Rectal smooth muscle tissue (tissue), 1 donor: Measurements from ENCODE around the gene GPC5.

ENCODE experiments used
- H3K27ac ChIP-seq: one replicate; pipeline ENCODE4 v1.7.0; 2013; ENCODE audit warnings: low read depth, low read length, inconsistent platforms
- H3K27me3 ChIP-seq: one replicate; pipeline ENCODE4 v1.7.0; 2013; ENCODE audit warnings: low read length; ENCODE audit not compliant: control insufficient read depth, insufficient read depth
- H3K36me3 ChIP-seq: one replicate; pipeline ENCODE4 v1.7.0; 2013; ENCODE audit warnings: low read length; ENCODE audit not compliant: control insufficient read depth, insufficient read depth
- H3K4me1 ChIP-seq: one replicate; pipeline ENCODE4 v1.7.0; 2013; ENCODE audit warnings: low read length; ENCODE audit not compliant: control insufficient read depth, insufficient read depth
- H3K4me3 ChIP-seq: one replicate; pipeline ENCODE4 v1.7.0; 2013; ENCODE audit warnings: low read length
- H3K9ac ChIP-seq: one replicate; pipeline ENCODE4 v1.7.0; 2013; ENCODE audit warnings: low read length

GPC5 gene

GRCh38 chr13:91724591-91724990 is 326.2 kb downstream of the GPC5 start:
- Histone ChIP-seq H3K4me3 (no peak overlapping the region), H3K4me1 (no peaks in the 10 kb centered on the region)

GRCh38 chr13:91725646-91726045 is 327.2 kb downstream of the GPC5 start:
- H3K4me1 ChIP-seq = no peaks in the 10 kb centered on the region
- H3K27ac ChIP-seq = no peak overlapping the region
- no peak overlapping the region for H3K9ac ChIP-seq
- H3K4me3 ChIP-seq = no peak overlapping the region
- no peaks in the 10 kb centered on the region for H3K27me3 ChIP-seq
- no peaks in the 10 kb centered on the region for H3K36me3 ChIP-seq

More at GRCh38 chr13:91724591-91724990, 326.2 kb downstream of the GPC5 start:
- Histone ChIP-seq H3K27me3 (no peaks in the 10 kb centered on the region), H3K9ac (no peak overlapping the region), H3K27ac (no peak overlapping the region), H3K36me3 (no peaks in the 10 kb centered on the region)

GRCh38 chr13:91726671-91727070 is 328.2 kb downstream of the GPC5 start:
- Histone ChIP-seq H3K4me3 (no peak overlapping the region), H3K9ac (no peak overlapping the region), H3K4me1 (no peaks in the 10 kb centered on the region), H3K27me3 (no peaks in the 10 kb centered on the region), H3K27ac (no peak overlapping the region), H3K36me3 (no peaks in the 10 kb centered on the region)

- Histone ChIP-seq H3K4me3 (no peak overlapping the region), H3K9ac (no peak overlapping the region), H3K4me1 (no peaks in the 10 kb centered on the region), H3K27me3 (no peaks in the 10 kb centered on the region), H3K36me3 (no peaks in the 10 kb centered on the region), H3K27ac (no peak overlapping the region)
Observed at GRCh38 chr13:91729859-91730258, 331.4 kb downstream of the GPC5 start.

GRCh38 chr13:91739751-91740150 is 341.3 kb downstream of the GPC5 start:
- Histone ChIP-seq H3K36me3 (no peaks in the 10 kb centered on the region), H3K27ac (no peak overlapping the region), H3K9ac (no peak overlapping the region), H3K27me3 (peaks cover 2% of the 10 kb centered on the region), H3K4me1 (no peaks in the 10 kb centered on the region), H3K4me3 (no peak overlapping the region)

GRCh38 chr13:91740756-91741155 is 342.3 kb downstream of the GPC5 start:
- peaks cover 2% of the 10 kb centered on the region for H3K27me3 ChIP-seq
- no peak overlapping the region for H3K4me3 ChIP-seq
- no peak overlapping the region for H3K27ac ChIP-seq

GRCh38 chr13:91741925-91742324 is 343.5 kb downstream of the GPC5 start:
- H3K4me3 ChIP-seq = no peak overlapping the region
- no peaks in the 10 kb centered on the region for H3K4me1 ChIP-seq
- H3K36me3 ChIP-seq = no peaks in the 10 kb centered on the region
- H3K27ac ChIP-seq = no peak overlapping the region
- peaks cover 2% of the 10 kb centered on the region for H3K27me3 ChIP-seq
- H3K9ac ChIP-seq = no peak overlapping the region

More at GRCh38 chr13:91740756-91741155, 342.3 kb downstream of the GPC5 start:
- H3K9ac ChIP-seq = no peak overlapping the region
- no peaks in the 10 kb centered on the region for H3K36me3 ChIP-seq
- H3K4me1 ChIP-seq = no peaks in the 10 kb centered on the region

- H3K36me3 ChIP-seq = no peaks in the 10 kb centered on the region
- no peak overlapping the region for H3K9ac ChIP-seq
- peaks cover 2% of the 10 kb centered on the region for H3K27me3 ChIP-seq
- no peak overlapping the region for H3K27ac ChIP-seq
- no peak overlapping the region for H3K4me3 ChIP-seq
- no peaks in the 10 kb centered on the region for H3K4me1 ChIP-seq
Observed at GRCh38 chr13:91744284-91744683, 345.9 kb downstream of the GPC5 start.

GRCh38 chr13:91745967-91746366 is 347.5 kb downstream of the GPC5 start:
- Histone ChIP-seq H3K27ac (no peak overlapping the region), H3K4me1 (no peaks in the 10 kb centered on the region)

GRCh38 chr13:91747186-91747585 is 348.8 kb downstream of the GPC5 start:
- Histone ChIP-seq H3K4me3 (no peak overlapping the region), H3K36me3 (no peaks in the 10 kb centered on the region), H3K4me1 (no peaks in the 10 kb centered on the region), H3K27ac (no peak overlapping the region), H3K9ac (no peak overlapping the region), H3K27me3 (no peaks in the 10 kb centered on the region)

More at GRCh38 chr13:91745967-91746366, 347.5 kb downstream of the GPC5 start:
- Histone ChIP-seq H3K36me3 (no peaks in the 10 kb centered on the region), H3K27me3 (no peaks in the 10 kb centered on the region), H3K4me3 (no peak overlapping the region), H3K9ac (no peak overlapping the region)

GRCh38 chr13:91748416-91749089 is 350.1 kb downstream of the GPC5 start:
- Histone ChIP-seq H3K9ac (no peak overlapping the region), H3K4me3 (no peak overlapping the region), H3K27ac (no peak overlapping the region), H3K27me3 (no peaks in the 10 kb centered on the region), H3K36me3 (no peaks in the 10 kb centered on the region), H3K4me1 (no peaks in the 10 kb centered on the region)

- Histone ChIP-seq H3K4me3 (no peak overlapping the region), H3K27ac (no peak overlapping the region), H3K4me1 (no peaks in the 10 kb centered on the region), H3K27me3 (no peaks in the 10 kb centered on the region), H3K9ac (no peak overlapping the region), H3K36me3 (no peaks in the 10 kb centered on the region)
Observed at GRCh38 chr13:91758724-91759123, 360.3 kb downstream of the GPC5 start.

GRCh38 chr13:91762957-91763356 is 364.5 kb downstream of the GPC5 start:
- Histone ChIP-seq H3K4me1 (no peaks in the 10 kb centered on the region), H3K9ac (no peak overlapping the region), H3K4me3 (no peak overlapping the region), H3K27me3 (no peaks in the 10 kb centered on the region), H3K27ac (no peak overlapping the region), H3K36me3 (no peaks in the 10 kb centered on the region)
